Liver (tissue), 3 donors: Measurements from ENCODE around the gene DUSP10.

Source experiments
- EGR1 ChIP-seq, 2 donors: IDR thresholded peaks; 2 replicates each; pipeline ENCODE4 v1.6.1; 2016 to 2018; ENCODE audit warnings: antibody characterized with exemption in 2 of 2, low read depth in 2 of 2
- FOXA1 ChIP-seq: IDR thresholded peaks from 2 replicates; pipeline ENCODE4 v1.6.1; 2016; ENCODE audit warnings: antibody characterized with exemption
- HNF4A ChIP-seq, 2 donors: conservative IDR thresholded peaks; 2 replicates each; pipeline ENCODE4 v1.6.1; 2016; ENCODE audit warnings: antibody characterized with exemption in 2 of 2, mild to moderate bottlenecking in 2 of 2
- JUND ChIP-seq, 2 donors: IDR thresholded peaks; 2 replicates each; pipeline ENCODE4 v1.6.1; 2016; ENCODE audit warnings: antibody characterized with exemption in 2 of 2
- RAD21 ChIP-seq, 2 donors: IDR thresholded peaks; 2 replicates each; pipeline ENCODE4 v1.6.1; 2016; ENCODE audit warnings: antibody characterized with exemption in 2 of 2, mild to moderate bottlenecking in 2 of 2
- RXRA ChIP-seq, 2 donors: IDR thresholded peaks; 2 replicates each; pipeline ENCODE4 v1.6.1; 2017 to 2018; ENCODE audit warnings: antibody characterized with exemption in 2 of 2, mild to moderate bottlenecking in 1 of 2
- SP1 ChIP-seq: IDR thresholded peaks from 2 replicates; pipeline ENCODE4 v1.6.1; 2018; ENCODE audit warnings: antibody characterized with exemption, mild to moderate bottlenecking
- TAF1 ChIP-seq: conservative IDR thresholded peaks from 2 replicates; pipeline ENCODE4 v1.6.1; 2016; ENCODE audit warnings: antibody characterized with exemption, mild to moderate bottlenecking
- YY1 ChIP-seq: IDR thresholded peaks from 2 replicates; pipeline ENCODE4 v1.6.1; 2016; ENCODE audit warnings: antibody characterized with exemption, mild to moderate bottlenecking
- TF ChIP-seq, protein P1 (sequence below): IDR thresholded peaks from 2 replicates; pipeline ENCODE4 v1.6.1; 2016; ENCODE audit warnings: antibody characterized with exemption, mild to moderate bottlenecking
- TF ChIP-seq, protein P2 (sequence below): fragments of 150-350 bp; IDR thresholded peaks from 2 replicates; pipeline ENCODE4 v1.5.1; 2017; ENCODE audit warnings: improper control_type of control experiment, low read depth, low read length; ENCODE audit not compliant: missing input control
- TF ChIP-seq, protein P3 (sequence below): IDR thresholded peaks from 2 replicates; pipeline ENCODE4 v1.6.1; 2016; ENCODE audit warnings: antibody characterized with exemption
- TF ChIP-seq, protein P4 (sequence below): IDR thresholded peaks from 2 replicates; pipeline ENCODE4 v1.6.1; 2016; ENCODE audit warnings: antibody characterized with exemption
- donor health status: healthy.
- donor health status: healthy.

DNA sequence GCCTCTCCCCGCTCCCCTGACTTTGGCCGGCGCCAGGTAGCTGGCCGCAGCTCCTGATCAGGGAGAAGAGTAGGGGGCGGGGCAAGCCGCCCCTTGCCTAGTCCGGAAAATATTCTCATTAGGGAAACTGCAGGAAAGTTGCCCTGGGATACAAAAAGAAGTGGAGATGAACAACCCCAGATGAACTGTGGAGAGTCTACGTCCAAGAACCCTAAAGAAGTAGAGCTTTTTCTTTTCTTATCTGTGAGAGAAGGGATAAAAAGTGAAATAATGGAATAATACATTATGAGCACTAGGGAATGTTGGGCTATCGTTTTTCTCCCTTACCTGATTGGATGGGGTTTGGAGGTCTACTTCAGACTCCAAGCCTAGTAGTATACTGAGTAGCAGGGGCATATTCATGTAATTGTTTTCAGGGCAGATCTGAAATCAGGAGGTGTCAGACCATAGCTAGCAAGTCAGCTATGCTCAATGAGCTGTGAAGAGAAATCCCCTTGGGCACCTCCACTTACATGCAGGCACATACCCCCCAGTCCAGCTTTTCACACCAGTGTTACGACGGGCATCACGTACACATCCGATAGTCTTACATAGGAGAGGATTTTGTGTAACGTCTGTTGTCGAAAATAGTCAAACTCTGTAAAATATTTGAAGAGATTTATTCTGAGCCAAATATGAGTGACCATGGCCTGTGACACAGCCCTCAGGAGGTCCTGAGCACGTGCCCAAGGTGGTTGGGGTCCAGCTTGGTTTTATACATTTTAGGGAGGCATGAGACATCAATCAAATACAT lies 1.7 kb upstream of the DUSP10 start:
- TF ChIP-seq EGR1 (IDR thresholded peaks at IDR 0.05; ENCODE audit: low read depth in 2 of 2) (peak in 1 of 2 donors; percentile 11), HNF4A (conservative IDR thresholded peaks at IDR 0.05) (no peak), JUND (IDR thresholded peaks at IDR 0.05) (no peak), SP1 (no peak), YY1 (no peak), TAF1 (peak; percentile 63), RAD21 (IDR thresholded peaks at IDR 0.05) (peak; percentile 38 to 42), FOXA1 (no peak), RXRA (IDR thresholded peaks at IDR 0.05) (no peak)
- TF ChIP-seq, protein P1, sequence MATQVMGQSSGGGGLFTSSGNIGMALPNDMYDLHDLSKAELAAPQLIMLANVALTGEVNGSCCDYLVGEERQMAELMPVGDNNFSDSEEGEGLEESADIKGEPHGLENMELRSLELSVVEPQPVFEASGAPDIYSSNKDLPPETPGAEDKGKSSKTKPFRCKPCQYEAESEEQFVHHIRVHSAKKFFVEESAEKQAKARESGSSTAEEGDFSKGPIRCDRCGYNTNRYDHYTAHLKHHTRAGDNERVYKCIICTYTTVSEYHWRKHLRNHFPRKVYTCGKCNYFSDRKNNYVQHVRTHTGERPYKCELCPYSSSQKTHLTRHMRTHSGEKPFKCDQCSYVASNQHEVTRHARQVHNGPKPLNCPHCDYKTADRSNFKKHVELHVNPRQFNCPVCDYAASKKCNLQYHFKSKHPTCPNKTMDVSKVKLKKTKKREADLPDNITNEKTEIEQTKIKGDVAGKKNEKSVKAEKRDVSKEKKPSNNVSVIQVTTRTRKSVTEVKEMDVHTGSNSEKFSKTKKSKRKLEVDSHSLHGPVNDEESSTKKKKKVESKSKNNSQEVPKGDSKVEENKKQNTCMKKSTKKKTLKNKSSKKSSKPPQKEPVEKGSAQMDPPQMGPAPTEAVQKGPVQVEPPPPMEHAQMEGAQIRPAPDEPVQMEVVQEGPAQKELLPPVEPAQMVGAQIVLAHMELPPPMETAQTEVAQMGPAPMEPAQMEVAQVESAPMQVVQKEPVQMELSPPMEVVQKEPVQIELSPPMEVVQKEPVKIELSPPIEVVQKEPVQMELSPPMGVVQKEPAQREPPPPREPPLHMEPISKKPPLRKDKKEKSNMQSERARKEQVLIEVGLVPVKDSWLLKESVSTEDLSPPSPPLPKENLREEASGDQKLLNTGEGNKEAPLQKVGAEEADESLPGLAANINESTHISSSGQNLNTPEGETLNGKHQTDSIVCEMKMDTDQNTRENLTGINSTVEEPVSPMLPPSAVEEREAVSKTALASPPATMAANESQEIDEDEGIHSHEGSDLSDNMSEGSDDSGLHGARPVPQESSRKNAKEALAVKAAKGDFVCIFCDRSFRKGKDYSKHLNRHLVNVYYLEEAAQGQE, result no peak
- TF ChIP-seq, protein P2, sequence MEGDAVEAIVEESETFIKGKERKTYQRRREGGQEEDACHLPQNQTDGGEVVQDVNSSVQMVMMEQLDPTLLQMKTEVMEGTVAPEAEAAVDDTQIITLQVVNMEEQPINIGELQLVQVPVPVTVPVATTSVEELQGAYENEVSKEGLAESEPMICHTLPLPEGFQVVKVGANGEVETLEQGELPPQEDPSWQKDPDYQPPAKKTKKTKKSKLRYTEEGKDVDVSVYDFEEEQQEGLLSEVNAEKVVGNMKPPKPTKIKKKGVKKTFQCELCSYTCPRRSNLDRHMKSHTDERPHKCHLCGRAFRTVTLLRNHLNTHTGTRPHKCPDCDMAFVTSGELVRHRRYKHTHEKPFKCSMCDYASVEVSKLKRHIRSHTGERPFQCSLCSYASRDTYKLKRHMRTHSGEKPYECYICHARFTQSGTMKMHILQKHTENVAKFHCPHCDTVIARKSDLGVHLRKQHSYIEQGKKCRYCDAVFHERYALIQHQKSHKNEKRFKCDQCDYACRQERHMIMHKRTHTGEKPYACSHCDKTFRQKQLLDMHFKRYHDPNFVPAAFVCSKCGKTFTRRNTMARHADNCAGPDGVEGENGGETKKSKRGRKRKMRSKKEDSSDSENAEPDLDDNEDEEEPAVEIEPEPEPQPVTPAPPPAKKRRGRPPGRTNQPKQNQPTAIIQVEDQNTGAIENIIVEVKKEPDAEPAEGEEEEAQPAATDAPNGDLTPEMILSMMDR, result no peak
- TF ChIP-seq, protein P3, sequence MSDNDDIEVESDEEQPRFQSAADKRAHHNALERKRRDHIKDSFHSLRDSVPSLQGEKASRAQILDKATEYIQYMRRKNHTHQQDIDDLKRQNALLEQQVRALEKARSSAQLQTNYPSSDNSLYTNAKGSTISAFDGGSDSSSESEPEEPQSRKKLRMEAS, result no peak
- TF ChIP-seq, protein P4, sequence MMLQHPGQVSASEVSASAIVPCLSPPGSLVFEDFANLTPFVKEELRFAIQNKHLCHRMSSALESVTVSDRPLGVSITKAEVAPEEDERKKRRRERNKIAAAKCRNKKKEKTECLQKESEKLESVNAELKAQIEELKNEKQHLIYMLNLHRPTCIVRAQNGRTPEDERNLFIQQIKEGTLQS, result no peak
